ENCODE results near the gene TARBP1.

TARBP1 gene

GRCh38 chr1:234452406-234452965, 26.5 kb downstream of the TARBP1 start:
- no peaks in the 10 kb centered on the region for H3K79me2 ChIP-seq (ENCODE audit: insufficient read depth, low read length)
- no peaks in the 10 kb centered on the region for H3K27me3 ChIP-seq (ENCODE audit: insufficient read depth, low read length)
- no peak overlapping the region for H3K4me3 ChIP-seq (ENCODE audit: low read depth, low read length, poor library complexity, severe bottlenecking)
- peaks cover 62% of the 10 kb centered on the region for H3K36me3 ChIP-seq (ENCODE audit: insufficient read depth, low read length)
- no peak overlapping the region for H3K27ac ChIP-seq (ENCODE audit: low read depth, low read length, poor library complexity, severe bottlenecking)
- no peak for TF ChIP-seq EZH2 (IDR thresholded peaks at IDR 0.05; ENCODE audit: borderline replicate concordance, low read length)
- no peak for TF ChIP-seq CTCF (IDR thresholded peaks at IDR 0.05; ENCODE audit: low read length)
- H3K4me1 ChIP-seq (ENCODE audit: insufficient read depth, low read length, severe bottlenecking), result no peaks in the 10 kb centered on the region
- no peaks in the 10 kb centered on the region for H3K9me2 ChIP-seq (ENCODE audit: low read depth, low read length)
- no peak overlapping the region for H2AFZ ChIP-seq (ENCODE audit: low read length)
- H3K9ac ChIP-seq (ENCODE audit: low read length), result no peak overlapping the region
- H3K9me3 ChIP-seq (ENCODE audit: low read length), result no peaks in the 10 kb centered on the region
- no peak overlapping the region for H3K4me2 ChIP-seq (ENCODE audit: low read length)
- peaks cover 5% of the 10 kb centered on the region; the same call in 1 of the 2 replicates for H3F3A ChIP-seq (ENCODE audit: insufficient read depth, low read length)
- H4K20me1 ChIP-seq (ENCODE audit: insufficient read depth, low read length), result no peaks in the 10 kb centered on the region

GRCh38 chr1:234440348-234440747, 38.6 kb downstream of the TARBP1 start:
- H3K27ac ChIP-seq (ENCODE audit: low read depth, low read length, poor library complexity, severe bottlenecking), result no peak overlapping the region
- H3K4me2 ChIP-seq (ENCODE audit: low read length), result no peak overlapping the region
- 0 out of 2 replicates have a peak, but pooled peaks cover 8% of the 10 kb centered on the region for H3K9me3 ChIP-seq (ENCODE audit: low read length)
- no peak overlapping the region for H2AFZ ChIP-seq (ENCODE audit: low read length)
- no peak for TF ChIP-seq CTCF (IDR thresholded peaks at IDR 0.05; ENCODE audit: low read length)
- TF ChIP-seq EZH2 (IDR thresholded peaks at IDR 0.05; ENCODE audit: borderline replicate concordance, low read length), result no peak
- H3F3A ChIP-seq (ENCODE audit: insufficient read depth, low read length), result no peaks in the 10 kb centered on the region
- no peaks in the 10 kb centered on the region for H4K20me1 ChIP-seq (ENCODE audit: insufficient read depth, low read length)
- no peak overlapping the region for H3K9ac ChIP-seq (ENCODE audit: low read length)
- H3K4me3 ChIP-seq (ENCODE audit: low read depth, low read length, poor library complexity, severe bottlenecking), result no peak overlapping the region
- H3K4me1 ChIP-seq (ENCODE audit: insufficient read depth, low read length, severe bottlenecking), result no peaks in the 10 kb centered on the region
- no peaks in the 10 kb centered on the region for H3K9me2 ChIP-seq (ENCODE audit: low read depth, low read length)
- H3K79me2 ChIP-seq (ENCODE audit: insufficient read depth, low read length), result no peaks in the 10 kb centered on the region
- peaks cover 69% of the 10 kb centered on the region for H3K36me3 ChIP-seq (ENCODE audit: insufficient read depth, low read length)
- no peaks in the 10 kb centered on the region for H3K27me3 ChIP-seq (ENCODE audit: insufficient read depth, low read length)

GRCh38 chr1:234438579-234438978, 40.4 kb downstream of the TARBP1 start:
- Histone ChIP-seq H3K27me3 (ENCODE audit: insufficient read depth, low read length) (no peaks in the 10 kb centered on the region), H3K27ac (ENCODE audit: low read depth, low read length, poor library complexity, severe bottlenecking) (no peak overlapping the region), H3K9ac (ENCODE audit: low read length) (no peak overlapping the region), H3K4me2 (ENCODE audit: low read length) (no peak overlapping the region), H4K20me1 (ENCODE audit: insufficient read depth, low read length) (no peaks in the 10 kb centered on the region), H3F3A (ENCODE audit: insufficient read depth, low read length) (no peaks in the 10 kb centered on the region), H3K4me1 (ENCODE audit: insufficient read depth, low read length, severe bottlenecking) (no peaks in the 10 kb centered on the region), H2AFZ (ENCODE audit: low read length) (no peak overlapping the region), H3K79me2 (ENCODE audit: insufficient read depth, low read length) (no peaks in the 10 kb centered on the region), H3K9me2 (ENCODE audit: low read depth, low read length) (no peaks in the 10 kb centered on the region), H3K4me3 (ENCODE audit: low read depth, low read length, poor library complexity, severe bottlenecking) (no peak overlapping the region), H3K9me3 (ENCODE audit: low read length) (0 out of 2 replicates have a peak, but pooled peaks cover 8% of the 10 kb centered on the region), H3K36me3 (ENCODE audit: insufficient read depth, low read length) (peaks cover 64% of the 10 kb centered on the region)
- TF ChIP-seq CTCF (IDR thresholded peaks at IDR 0.05; ENCODE audit: low read length) (no peak), EZH2 (IDR thresholded peaks at IDR 0.05; ENCODE audit: borderline replicate concordance, low read length) (no peak)
